GM19438 (cell line): Measurements from ENCODE around the gene TRIM31.
"Not testable (repeated sequence)": the region's sequence is repeated elsewhere in the genome, so short reads cannot be mapped to it uniquely, and the experiment has no call there.

ENCODE experiments used
- ATAC-seq: cut with Tn5 transposase; IDR thresholded peaks from one replicate; pipeline ENCODE4 v1.9.1; 2021; ENCODE audit warnings: low read depth; ENCODE audit not compliant: unreplicated experiment

Gene TRIM31

GRCh38 chr6:30149858-30150550 lies 37.1 kb upstream of the TRIM31 start:
- no peak for ATAC-seq

- ATAC-seq, result no peak
These were observed 36.3 kb upstream of the TRIM31 start for GRCh38 chr6:30149234-30149633.

GRCh38 chr6:30147096-30147495 lies 34.2 kb upstream of the TRIM31 start:
- ATAC-seq, result no peak

- no peak for ATAC-seq
These were observed 32.9 kb upstream of the TRIM31 start for GRCh38 chr6:30145818-30146217.

- no peak for ATAC-seq
These were observed 31.9 kb upstream of the TRIM31 start for GRCh38 chr6:30144811-30145210.

- ATAC-seq, result no peak
These were observed 30.9 kb upstream of the TRIM31 start for GRCh38 chr6:30143780-30144179.

GRCh38 chr6:30142665-30143064 lies 29.8 kb upstream of the TRIM31 start:
- ATAC-seq, result no peak

- ATAC-seq, result not testable (repeated sequence)
These were observed 27.4 kb upstream of the TRIM31 start for GRCh38 chr6:30140240-30140639.

GRCh38 chr6:30136570-30137286 lies 23.8 kb upstream of the TRIM31 start:
- no peak for ATAC-seq

- no peak for ATAC-seq
These were observed 22.9 kb upstream of the TRIM31 start, which contains the start of gene TRIM40 for GRCh38 chr6:30135757-30136156. TRIM40 (plus strand) TSS chr6:30136140; CDS start chr6:30137037, 897 bp downstream.

GRCh38 chr6:30135147-30135546 lies 22.3 kb upstream of the TRIM31 start:
- no peak for ATAC-seq

GRCh38 chr6:30131947-30132497 lies 19.1 kb upstream of the TRIM31 start:
- no peak for ATAC-seq

GRCh38 chr6:30130887-30131862 lies 18.3 kb upstream of the TRIM31 start:
- no peak for ATAC-seq

GRCh38 chr6:30130179-30130679 lies 17.3 kb upstream of the TRIM31 start:
- ATAC-seq, result no peak

- ATAC-seq, result no peak
These were observed 16.6 kb upstream of the TRIM31 start for GRCh38 chr6:30129265-30130178.

GRCh38 chr6:30127238-30128093 lies 14.6 kb upstream of the TRIM31 start:
- no peak for ATAC-seq

- ATAC-seq, result no peak
These were observed 9.6 kb upstream of the TRIM31 start for GRCh38 chr6:30122515-30122914.
